Erythroblast (primary cell): ENCODE results near the gene REG3G.

ENCODE experiments used
- GATA1 ChIP-seq: IDR thresholded peaks from 2 replicates; pipeline ENCODE4 v1.6.1; 2011; ENCODE audit warnings: low read depth, mild to moderate bottlenecking, control low read depth, low read length, moderate library complexity
- POLR2A ChIP-seq: IDR thresholded peaks from 2 replicates; pipeline ENCODE4 v1.6.1; 2011; ENCODE audit warnings: mild to moderate bottlenecking, low read length

DNA sequence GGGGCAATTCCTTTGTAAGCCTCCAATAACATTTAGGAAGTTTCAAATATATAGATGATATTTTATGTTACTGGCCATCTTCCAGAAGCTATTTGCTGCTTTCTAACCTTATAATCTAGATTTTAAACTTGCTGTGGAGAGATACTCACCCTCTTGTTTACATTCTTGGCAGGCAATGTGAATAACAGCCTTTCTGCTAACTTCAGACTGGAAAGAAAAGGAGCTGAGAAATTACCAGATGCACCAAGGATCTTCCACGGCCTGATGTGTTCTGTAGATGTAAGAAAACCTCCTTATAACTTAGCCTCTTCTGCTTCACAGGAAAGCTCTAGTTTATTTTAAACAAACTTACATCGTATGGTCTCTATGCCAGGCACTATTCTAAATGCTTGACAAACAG, 45.6 kb downstream of the REG3G start:
- TF ChIP-seq POLR2A (no peak), GATA1 (no peak)
